Left lung (tissue), 10 donors: ENCODE results near the gene KCNF1. TPM values are rescaled to one million over a fixed set of nuclear protein-coding genes. Genes with fewer than 3 reads are reported as not detected.

Source experiments
- ATAC-seq: fragments of 200-7000 bp; cut with Tn5 transposase; one replicate; pipeline ENCODE4 v1.9.1; 2020; ENCODE audit warnings: moderate library complexity
- DNase-seq, 4 donors: peaks; one replicate each; pipeline ENCODE4 v3.0.0-alpha.2; 2013 to 2020
- H3K27ac ChIP-seq, 2 donors: fragments of 200-600 bp; sonication (generic) in 1 of 2; one replicate each; pipeline versions ENCODE4 v1.5.0 to v1.8.0; 2020 to 2021
- H3K27me3 ChIP-seq, 2 donors: fragments of 200-600 bp; sonication (generic) in 1 of 2; one replicate each; pipeline versions ENCODE4 v1.5.0 to v1.8.0; 2020 to 2021
- H3K36me3 ChIP-seq, 2 donors: fragments of 200-600 bp; sonication (generic) in 1 of 2; one replicate each; pipeline versions ENCODE4 v1.5.0 to v1.8.0; 2020 to 2021
- H3K4me1 ChIP-seq, 2 donors: fragments of 200-600 bp; one replicate each; pipeline ENCODE4 v1.8.0; 2021
- H3K4me3 ChIP-seq, 2 donors: fragments of 200-600 bp; sonication (generic) in 1 of 2; one replicate each; pipeline versions ENCODE4 v1.5.0 to v1.8.0; 2020 to 2021; ENCODE audit warnings: mild to moderate bottlenecking in 1 of 2
- H3K9me3 ChIP-seq, 2 donors: fragments of 200-600 bp; sonication (generic) in 1 of 2; one replicate each; pipeline versions ENCODE4 v1.5.0 to v1.8.0; 2020 to 2021
- CTCF ChIP-seq, 2 donors: fragments of 200-600 bp; sonication (generic) in 1 of 2; IDR thresholded peaks; one replicate each; pipeline versions ENCODE4 v1.5.0 to v1.8.0; 2021; ENCODE audit warnings: antibody characterized with exemption in 2 of 2
- intact Hi-C, 2 donors: fragments of 100-400 bp; cut with DNase I; formaldehyde crosslinking; loops; one replicate each; pipeline versions ENCODE4 v1.11.2 to v1.14.2; 2022
- polyA plus RNA-seq, 6 donors: library from polyadenylated mRNA; unstranded; fragments of 120-200 nt; gene quantifications; one replicate each; pipeline ENCODE4 v1.2.1, GENCODE V29; 2013; ENCODE audit not compliant: insufficient read length in 6 of 6
- total RNA-seq, 2 donors: library from RNA; stranded (reverse); fragmentation: NEBNext Ultra II Directional; extraction: Animal tissue kit (Norgen Biotek cat#: 25700); gene quantifications; one replicate each; pipeline ENCODE4 v1.2.1, GENCODE V29; 2021
- donor health status: DM: no; HTN: yes; CAD: no.
- donor health status: DM: no; HTN: no; CAD: no.

The KCNF1 gene
- total and polyA plus RNA-seq, 8 donors = 0.98 to 2.5 (median 1.8) TPM; not detected in 2

DNA sequence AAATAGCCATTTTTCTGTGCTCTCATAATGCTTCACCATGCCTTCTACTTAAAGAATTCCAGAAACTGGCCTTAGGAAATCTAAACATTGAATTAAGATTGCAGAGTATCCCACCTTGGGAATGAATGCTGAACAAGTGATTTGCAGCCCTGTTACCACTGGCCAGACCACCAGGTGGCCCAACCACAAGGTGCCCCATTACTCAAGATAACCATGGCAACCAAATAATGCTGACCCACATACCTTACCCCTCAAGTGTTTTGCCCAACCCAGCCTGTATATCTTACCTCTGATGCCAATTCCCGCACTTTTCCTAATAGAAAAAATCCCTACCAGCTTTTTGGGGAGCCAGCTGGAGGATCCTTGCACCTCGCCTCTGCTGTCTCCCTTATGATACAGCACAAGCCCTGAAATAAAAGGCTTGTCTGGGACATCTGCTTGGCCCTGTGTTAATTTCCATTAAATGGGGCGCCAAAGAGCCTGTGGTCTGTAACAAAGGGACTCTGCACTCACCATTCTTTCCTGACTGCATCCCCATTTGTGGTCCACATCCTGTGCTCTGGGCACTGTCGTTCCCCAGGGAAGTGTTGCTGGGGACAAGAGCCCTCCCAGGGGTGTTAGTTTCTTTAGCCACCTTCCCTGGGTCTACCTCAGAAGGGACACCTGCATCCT, 17.3 kb upstream of the KCNF1 start:
- Histone ChIP-seq H3K27ac (no peak overlapping the region), H3K4me1 (no peaks in the 10 kb centered on the region), H3K9me3 (no peaks in the 10 kb centered on the region), H3K36me3 (no peaks in the 10 kb centered on the region), H3K27me3 (peaks cover 0 to 12% of the 10 kb centered on the region in 2 donors), H3K4me3 (no peak overlapping the region)
- TF ChIP-seq CTCF (IDR thresholded peaks at IDR 0.05) = no peak
- intact Hi-C loops = no loop called here
- DNase-seq (no peak), ATAC-seq (no peak)

DNA sequence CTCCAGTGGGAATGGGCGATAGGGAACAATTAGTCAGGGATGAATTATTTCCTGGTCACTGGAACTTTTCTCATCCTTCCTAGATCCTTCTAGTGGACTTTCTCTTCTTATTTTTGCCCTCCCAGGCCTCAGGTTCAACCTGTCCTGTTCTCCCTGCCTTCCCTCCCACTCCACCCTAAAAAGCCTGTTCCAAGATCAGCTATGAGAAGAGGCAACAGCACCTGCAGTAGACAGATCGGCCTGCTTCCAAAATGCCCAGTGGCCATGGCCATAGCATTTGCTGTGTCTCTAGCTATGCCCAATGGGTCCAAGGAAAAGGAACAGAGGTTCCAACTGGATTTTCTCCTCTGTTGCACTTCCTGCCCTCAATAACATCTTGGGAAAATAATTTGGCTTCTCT, 16.5 kb upstream of the KCNF1 start:
- peaks cover 0 to 6% of the 10 kb centered on the region in 2 donors for H3K27me3 ChIP-seq
- no peaks in the 10 kb centered on the region for H3K36me3 ChIP-seq
- no peak for TF ChIP-seq CTCF (IDR thresholded peaks at IDR 0.05)
- DNase-seq (no peak), ATAC-seq (no peak)
- no peaks in the 10 kb centered on the region for H3K4me1 ChIP-seq
- H3K27ac ChIP-seq = no peak overlapping the region
- H3K9me3 ChIP-seq = no peaks in the 10 kb centered on the region
- H3K4me3 ChIP-seq = no peak overlapping the region
- intact Hi-C loops = no loop called here

- Histone ChIP-seq H3K4me3 (no peak overlapping the region), H3K36me3 (no peaks in the 10 kb centered on the region), H3K9me3 (no peaks in the 10 kb centered on the region), H3K4me1 (no peaks in the 10 kb centered on the region), H3K27me3 (peaks cover 0 to 6% of the 10 kb centered on the region in 2 donors), H3K27ac (no peak overlapping the region)
- ATAC-seq (no peak), DNase-seq (no peak)
- intact Hi-C loops = no loop called here
- TF ChIP-seq CTCF (IDR thresholded peaks at IDR 0.05) = no peak
Observed at GRCh38 chr2:10897956-10898355, 13.8 kb upstream of the KCNF1 start.

GRCh38 chr2:10900216-10901109, 11.3 kb upstream of the KCNF1 start:
- peaks cover 0 to 3% of the 10 kb centered on the region in 2 donors for H3K27me3 ChIP-seq
- no peaks in the 10 kb centered on the region for H3K4me1 ChIP-seq
- no peak overlapping the region for H3K4me3 ChIP-seq
- no peaks in the 10 kb centered on the region for H3K36me3 ChIP-seq
- TF ChIP-seq CTCF (IDR thresholded peaks at IDR 0.05) = no peak
- no peak overlapping the region for H3K27ac ChIP-seq
- intact Hi-C loops = no loop called here
- ATAC-seq (no peak), DNase-seq (no peak)
- H3K9me3 ChIP-seq = no peaks in the 10 kb centered on the region
